HG03342 (cell line): ENCODE measurements around the gene TPBGL.
"Not testable (repeated sequence)": the region's sequence is repeated elsewhere in the genome, so short reads cannot be mapped to it uniquely, and the experiment has no call there.

Experiments used
- ATAC-seq: cut with Tn5 transposase; IDR thresholded peaks from one replicate; pipeline ENCODE4 v1.9.1; 2021; ENCODE audit warnings: mild to moderate bottlenecking, moderate library complexity; ENCODE audit not compliant: unreplicated experiment

TPBGL gene

DNA sequence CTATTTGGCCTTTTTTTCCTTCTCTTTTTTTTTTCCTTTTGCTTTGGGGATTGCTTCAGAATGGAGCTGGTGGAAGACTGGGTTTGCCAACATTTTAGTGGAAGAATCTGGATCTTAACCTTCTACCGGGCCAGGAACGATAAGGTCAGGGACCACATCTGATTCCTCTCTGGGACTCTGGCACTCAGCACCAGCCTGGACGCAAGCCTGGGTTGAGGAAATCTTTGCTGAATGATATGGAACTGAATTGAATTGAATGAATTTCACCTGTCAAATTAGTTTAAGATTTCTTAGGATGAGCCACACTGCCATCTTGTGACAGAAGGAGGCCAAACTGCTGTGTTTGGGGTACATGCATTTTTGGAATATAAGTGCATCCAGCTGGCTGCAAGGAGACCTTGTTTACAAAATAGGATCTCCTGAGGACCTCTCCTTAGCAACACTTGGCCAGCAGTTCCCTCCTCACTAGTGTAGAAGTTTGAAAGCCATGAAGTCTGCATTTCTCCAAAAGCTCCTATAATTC lies 30.4 kb downstream of the TPBGL start:
- ATAC-seq, result no peak

DNA sequence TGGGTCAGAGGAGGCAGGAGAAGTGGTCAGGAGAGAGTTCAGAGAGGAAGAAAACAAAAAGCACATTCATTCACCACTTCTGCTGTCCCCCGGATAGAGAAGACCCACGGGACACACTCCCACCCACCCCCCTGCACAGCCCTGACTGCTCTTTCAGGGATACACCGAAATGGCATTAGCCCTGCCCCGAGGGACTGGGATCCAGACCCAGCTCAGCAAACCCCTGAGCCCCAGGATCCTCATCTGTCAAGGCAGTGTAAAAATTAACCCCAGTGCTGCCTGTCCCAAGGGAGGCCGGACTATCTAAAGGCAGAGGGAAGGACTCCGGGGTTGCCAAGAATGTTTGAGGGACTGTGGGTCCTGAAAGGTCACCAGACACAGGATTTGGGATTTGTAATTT lies 31.2 kb downstream of the TPBGL start:
- no peak for ATAC-seq

DNA sequence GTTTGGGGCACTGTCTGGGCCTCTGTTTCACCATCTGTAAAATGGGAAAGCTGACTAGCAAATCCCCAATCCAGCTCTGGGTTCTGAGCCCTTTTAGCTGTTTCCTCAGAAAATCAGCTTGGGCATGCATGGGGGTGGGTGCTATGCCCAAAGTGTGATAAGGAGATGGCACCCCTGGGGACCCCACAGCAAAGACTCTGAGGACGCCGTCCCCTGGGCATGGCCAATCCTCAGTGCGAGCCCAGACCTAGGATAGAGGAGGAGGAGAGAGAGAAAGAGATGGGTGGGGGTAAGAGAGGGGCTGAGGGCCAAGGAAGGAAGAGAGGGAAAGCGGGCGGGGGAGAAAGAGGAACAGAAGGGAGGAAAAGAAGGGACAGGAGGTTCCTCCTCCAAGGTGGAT lies 31.8 kb downstream of the TPBGL start:
- no peak for ATAC-seq

- no peak for ATAC-seq
Measured at GRCh38 chr11:75272821-75273301, 32.3 kb downstream of the TPBGL start.

DNA sequence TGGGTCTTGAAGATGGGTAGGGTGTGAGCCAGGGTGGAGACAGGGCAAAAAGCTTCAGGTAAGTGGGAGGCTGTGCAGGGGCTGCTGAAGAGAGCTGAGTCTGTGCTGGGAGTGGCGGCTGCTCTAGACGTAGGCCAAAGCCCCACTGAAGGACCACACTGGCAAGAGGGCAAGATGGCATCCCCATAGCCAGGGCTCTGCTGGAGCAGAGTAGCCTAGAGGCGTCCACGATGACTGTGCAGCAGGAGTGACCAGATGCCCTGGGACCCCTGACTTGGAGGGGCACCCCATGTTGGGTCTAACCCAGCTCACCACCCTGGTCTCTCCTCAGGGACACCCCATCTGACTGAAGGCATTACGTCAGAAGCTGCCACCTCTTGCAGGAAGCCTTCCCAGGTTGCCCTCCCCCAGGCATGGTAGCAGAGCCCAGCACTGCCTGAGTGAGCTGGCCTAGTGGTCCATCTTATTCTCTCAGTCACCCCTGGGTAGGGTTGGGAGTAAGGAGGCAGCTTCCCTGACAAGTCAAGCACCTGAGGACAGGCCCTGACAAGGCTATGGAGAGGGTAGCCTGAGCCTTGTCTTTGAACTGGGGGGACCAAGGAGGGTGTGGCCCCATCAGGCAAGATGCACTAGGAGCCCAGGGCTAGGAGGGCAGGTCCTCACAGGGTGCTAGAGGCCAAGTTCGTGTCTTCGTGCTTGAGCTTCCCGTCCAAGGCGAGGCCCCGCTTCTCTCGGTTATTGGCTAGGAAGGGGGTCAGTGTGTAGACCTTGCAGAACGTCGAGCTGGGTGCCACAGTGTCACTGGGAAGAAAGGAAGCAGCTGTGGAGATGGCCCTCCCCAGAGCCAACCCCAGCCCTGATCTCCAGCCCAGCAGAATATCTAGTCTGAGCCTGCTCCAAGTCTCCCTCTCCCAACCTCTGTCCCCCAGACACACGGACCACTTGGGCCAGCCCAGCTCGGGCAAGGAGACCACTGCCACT lies 33.1 kb downstream of the TPBGL start:
- no peak for ATAC-seq

- ATAC-seq, result not testable (repeated sequence)
Measured at GRCh38 chr11:75274716-75275115, 34.1 kb downstream of the TPBGL start.

DNA sequence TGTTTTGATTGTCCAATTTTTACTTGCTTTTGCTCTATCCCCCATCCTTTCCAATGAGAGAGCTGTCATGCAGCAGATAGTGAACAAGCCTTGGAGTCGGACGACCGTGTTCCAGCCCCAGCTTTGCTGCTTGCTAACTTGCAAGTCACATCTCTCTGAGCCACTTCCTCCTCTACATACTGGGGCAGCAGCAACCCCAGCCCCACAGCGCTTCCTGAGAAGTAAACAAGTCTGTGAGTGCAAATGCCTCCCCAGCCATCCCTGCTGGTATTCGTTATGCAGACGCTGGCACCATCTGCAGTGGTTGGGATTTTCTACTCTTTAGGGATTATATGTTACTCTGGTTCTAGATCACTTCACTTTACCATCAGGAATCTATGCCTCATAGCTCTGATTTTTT lies 35.0 kb downstream of the TPBGL start:
- ATAC-seq, result no peak

- no peak for ATAC-seq
Measured at GRCh38 chr11:75276186-75276585, 35.6 kb downstream of the TPBGL start.

DNA sequence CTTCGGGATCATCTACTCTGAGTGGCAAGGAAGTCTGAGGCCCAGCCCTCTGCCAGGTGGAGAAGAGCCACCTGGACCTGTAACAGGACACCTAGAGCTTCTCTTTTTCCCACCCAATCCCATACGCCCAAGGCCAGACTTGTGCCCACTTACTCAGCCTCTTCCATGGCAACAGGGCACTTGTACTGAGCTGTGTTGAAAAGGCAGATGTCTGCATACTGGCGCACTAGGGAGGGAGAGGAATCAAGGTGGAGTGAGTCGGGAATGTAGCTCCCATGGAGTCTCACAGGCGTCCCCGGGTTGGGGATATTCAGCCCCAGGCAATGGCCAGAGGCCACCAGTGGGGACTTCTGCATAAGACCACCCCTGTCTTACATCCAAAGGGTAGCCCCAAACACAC lies 36.1 kb downstream of the TPBGL start:
- no peak for ATAC-seq

GRCh38 chr11:75277211-75277805 lies 36.7 kb downstream of the TPBGL start:
- no peak for ATAC-seq

DNA sequence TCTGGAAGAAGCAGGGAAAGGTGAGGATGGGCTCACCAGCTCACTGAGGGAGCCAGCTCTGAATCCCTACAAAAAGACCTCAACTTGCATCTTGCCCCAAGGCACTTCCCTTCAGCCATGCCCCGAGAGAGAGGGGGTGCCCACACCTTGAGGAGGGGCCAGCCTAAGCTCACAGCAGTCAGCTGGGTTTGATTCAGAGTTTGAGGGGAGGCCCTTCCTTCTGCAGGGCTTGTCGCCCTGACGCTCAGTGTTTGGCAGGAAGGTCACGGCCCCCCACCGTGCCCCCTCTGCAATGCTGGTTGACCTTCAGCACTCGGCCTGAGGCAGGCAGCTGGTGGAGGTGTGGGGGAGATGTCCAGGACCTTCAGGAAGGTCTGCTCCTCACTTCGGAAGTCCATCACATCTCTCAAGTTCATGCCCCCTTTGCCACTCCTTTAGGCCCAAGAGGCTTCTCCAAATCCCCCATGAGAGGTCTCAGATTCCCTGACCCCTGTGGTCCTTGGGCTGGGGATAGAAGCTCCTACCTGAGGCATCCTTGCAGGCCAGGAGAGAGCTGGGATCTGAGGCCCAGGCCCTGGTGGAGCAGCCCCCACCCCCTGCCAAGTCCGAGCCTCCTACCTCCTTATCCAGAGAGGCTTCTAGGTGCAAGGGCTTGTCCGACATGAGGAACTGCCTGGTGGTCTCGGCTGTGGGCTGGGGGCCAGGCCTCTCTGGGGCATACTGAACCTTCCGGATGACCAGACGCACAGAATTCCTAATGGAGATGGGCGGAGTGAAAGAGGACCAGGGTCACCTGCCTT lies 37.6 kb downstream of the TPBGL start:
- no peak for ATAC-seq

GRCh38 chr11:75279273-75279672 lies 38.7 kb downstream of the TPBGL start:
- ATAC-seq, result no peak

GRCh38 chr11:75280227-75280701 lies 39.7 kb downstream of the TPBGL start:
- peak; percentile 56 for ATAC-seq

GRCh38 chr11:75280770-75281468 lies 40.3 kb downstream of the TPBGL start:
- no peak for ATAC-seq

DNA sequence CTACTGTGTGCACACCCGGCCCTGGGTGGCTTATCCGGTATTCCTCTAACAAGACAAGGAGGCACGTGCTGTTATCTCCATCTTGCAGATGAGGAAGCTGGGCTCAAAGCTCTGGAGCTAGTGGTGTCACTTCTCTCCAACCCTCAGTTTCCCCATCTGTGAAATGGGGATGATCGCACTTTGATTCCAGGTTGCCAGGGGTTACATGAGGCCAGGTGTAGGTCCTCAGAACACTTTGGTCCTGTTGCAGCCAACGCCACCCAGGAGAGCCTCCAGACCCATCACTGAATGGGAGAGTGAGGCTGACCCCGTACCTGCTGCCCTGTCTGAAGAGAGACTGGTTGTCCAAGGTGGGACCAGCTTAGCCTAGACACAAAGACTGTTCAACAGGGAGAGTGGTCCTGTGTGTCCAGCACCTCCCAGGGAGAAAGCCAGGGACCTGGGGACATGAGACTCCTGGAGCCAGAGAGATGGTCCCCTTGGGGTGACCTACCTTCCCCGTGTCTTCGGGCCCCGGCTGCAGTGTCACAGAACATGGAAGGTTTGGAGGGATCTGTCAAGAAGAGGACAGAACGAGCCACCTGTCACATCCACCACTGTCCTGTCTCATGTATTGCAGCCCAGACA lies 41.0 kb downstream of the TPBGL start:
- ATAC-seq, result no peak

DNA sequence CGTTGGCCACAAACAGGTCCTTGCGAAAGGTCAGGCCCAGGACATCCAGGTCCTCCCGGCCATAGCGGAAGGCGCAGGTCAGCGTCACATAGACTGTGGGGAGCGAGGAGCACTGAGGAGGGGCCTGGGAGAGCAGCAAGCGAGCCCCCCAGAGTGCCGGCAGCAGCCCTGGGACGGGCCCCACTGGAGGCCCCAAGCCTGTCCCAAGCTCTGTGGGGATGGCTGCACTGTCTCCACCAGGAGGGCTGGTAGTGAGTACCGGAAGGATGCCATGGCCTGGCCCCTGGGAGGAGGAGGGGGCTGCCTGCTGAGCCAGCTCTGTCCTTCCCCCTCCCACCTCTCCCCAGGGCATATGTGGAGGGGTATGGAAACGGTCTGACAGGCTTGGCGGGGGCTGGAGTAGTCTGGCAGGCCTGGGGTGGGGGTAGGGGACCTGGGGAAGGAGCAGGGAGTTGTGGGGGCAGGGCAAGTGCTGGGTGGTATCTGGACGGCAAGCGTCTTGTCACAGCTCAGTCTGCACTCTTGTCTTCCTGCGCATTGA lies 42.9 kb downstream of the TPBGL start:
- no peak for ATAC-seq

DNA sequence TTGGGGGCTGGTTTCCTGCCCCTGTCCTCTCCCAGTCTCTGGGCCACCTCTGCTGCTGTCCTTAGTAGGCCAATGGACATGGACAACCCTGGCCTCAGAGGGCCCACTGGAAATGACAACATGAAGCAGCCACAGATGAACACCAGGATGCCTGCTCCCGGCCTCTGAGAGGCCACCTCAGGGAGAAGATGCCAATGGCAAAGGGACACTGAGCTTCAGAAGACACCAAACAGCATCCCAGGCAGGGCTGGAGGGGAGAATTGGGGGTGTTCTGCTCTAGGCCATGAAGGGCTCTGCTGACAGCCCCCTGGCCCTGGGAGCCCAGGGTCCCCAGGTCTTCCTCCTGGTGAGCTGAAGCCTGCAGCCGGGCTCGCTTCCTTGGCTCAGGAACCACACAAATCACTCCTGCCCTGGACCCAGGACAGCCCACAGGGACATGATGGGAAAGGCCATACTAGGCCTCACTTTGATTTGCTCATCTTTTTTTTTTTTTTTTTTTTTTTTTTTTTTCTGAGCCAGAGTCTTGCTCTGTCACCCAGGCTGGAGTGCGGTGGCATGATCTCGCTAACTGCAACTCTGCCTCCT lies 45.3 kb downstream of the TPBGL start:
- no peak for ATAC-seq

- no peak for ATAC-seq
Measured at GRCh38 chr11:75286826-75287465, 46.4 kb downstream of the TPBGL start.

- no peak for ATAC-seq
Measured at GRCh38 chr11:75287579-75287978, 47.0 kb downstream of the TPBGL start.
